Left ventricle myocardium inferior (tissue), 1 donor: ENCODE measurements around the gene ARHGEF4. TPM values are rescaled to one million over a fixed set of nuclear protein-coding genes. Genes with fewer than 3 reads are reported as not detected.

Source experiments
- DNase-seq: peaks from one replicate; pipeline ENCODE4 v3.0.0-alpha.2; 2020
- H3K27ac ChIP-seq: fragments of 200-600 bp; replicated peaks from 2 replicates; pipeline ENCODE4 v1.8.0; 2021
- H3K27me3 ChIP-seq: fragments of 200-600 bp; 2 replicates; pipeline ENCODE4 v1.8.0; 2021; ENCODE audit warnings: low read depth
- H3K36me3 ChIP-seq: fragments of 200-600 bp; 2 replicates; pipeline ENCODE4 v1.8.0; 2021
- H3K4me1 ChIP-seq: fragments of 200-600 bp; 2 replicates; pipeline ENCODE4 v1.8.0; 2021
- H3K4me3 ChIP-seq: fragments of 200-600 bp; 2 replicates; pipeline ENCODE4 v1.8.0; 2021; ENCODE audit warnings: mild to moderate bottlenecking, moderate library complexity
- H3K9me3 ChIP-seq: fragments of 200-600 bp; replicated peaks from 2 replicates; pipeline ENCODE4 v1.8.0; 2021
- CTCF ChIP-seq: fragments of 200-600 bp; IDR thresholded peaks from 2 replicates; pipeline ENCODE4 v1.8.0; 2021; ENCODE audit warnings: antibody characterized with exemption, mild to moderate bottlenecking, borderline replicate concordance
- intact Hi-C: fragments of 100-400 bp; cut with micrococcal nuclease; formaldehyde crosslinking; loops from one replicate; pipeline ENCODE4 v1.11.0; 2022
- total RNA-seq: library from RNA; stranded (reverse); fragmentation: NEBNext Ultra II Directional; extraction: Animal tissue kit (Norgen Biotek cat#: 25700); gene quantifications from one replicate; pipeline ENCODE4 v1.2.1, GENCODE V29; 2021
- donor health status: DM: no; HTN: yes; CAD: no; lungs with severe emphysema.

ARHGEF4 gene
- total RNA-seq, 1 donor from 2014 or later: 5.3 TPM

- peaks cover under 1% of the 10 kb centered on the region for H3K9me3 ChIP-seq
- no peak overlapping the region for H3K4me3 ChIP-seq
- peak; percentile 25 for DNase-seq
- H3K27me3 ChIP-seq: peaks cover 4% of the 10 kb centered on the region
- H3K4me1 ChIP-seq: no peaks in the 10 kb centered on the region
- no peaks in the 10 kb centered on the region for H3K36me3 ChIP-seq
- intact Hi-C loops: no loop called here
- TF ChIP-seq CTCF: no peak
- H3K27ac ChIP-seq: peak overlapping the region; percentile 46
These were observed 14.3 kb downstream of the ARHGEF4 start for GRCh38 chr2:130850788-130851623.

DNA sequence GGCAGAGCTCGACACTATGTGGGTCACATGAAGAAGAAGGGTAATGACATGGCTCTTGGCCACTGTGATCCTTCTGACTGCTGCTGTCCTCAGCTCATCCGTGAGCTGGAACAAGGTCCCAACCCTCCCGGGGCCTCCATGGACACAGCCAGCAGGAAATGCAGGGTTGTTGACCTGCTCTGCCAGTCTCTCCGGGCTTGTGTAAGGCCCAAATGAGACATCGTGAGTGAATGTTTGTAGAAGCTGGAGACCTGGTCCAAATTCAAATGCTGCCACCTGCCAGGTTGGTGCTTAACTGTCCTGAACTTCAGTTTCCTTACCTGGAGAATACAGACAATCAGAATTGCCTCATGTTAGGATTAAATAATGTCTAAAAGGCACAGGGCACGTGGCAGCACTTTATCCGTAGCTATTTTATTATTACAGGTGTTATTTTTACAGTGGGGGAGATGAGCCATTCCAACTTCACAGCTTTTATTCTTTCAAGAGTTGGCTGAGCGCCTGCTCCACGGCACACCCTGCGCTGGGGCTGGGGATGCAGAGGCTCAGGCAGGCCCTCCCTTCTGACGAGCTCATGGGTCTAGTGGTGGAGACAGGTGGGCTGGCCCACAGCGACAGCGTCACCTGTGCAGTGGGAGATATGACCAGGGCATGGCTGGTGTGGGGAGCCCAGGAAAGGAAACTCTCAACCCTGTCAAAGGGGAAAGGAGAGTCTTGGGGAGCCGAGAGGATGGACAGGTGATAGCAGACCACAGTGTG is 15.1 kb downstream of the ARHGEF4 start:
- intact Hi-C loops: no loop called here
- H3K36me3 ChIP-seq: no peaks in the 10 kb centered on the region
- peaks cover 4% of the 10 kb centered on the region for H3K9me3 ChIP-seq
- no peaks in the 10 kb centered on the region for H3K4me1 ChIP-seq
- H3K27me3 ChIP-seq: peaks cover 4% of the 10 kb centered on the region
- H3K27ac ChIP-seq: peak overlapping the region; percentile 27
- H3K4me3 ChIP-seq: no peak overlapping the region
- no peak for DNase-seq
- TF ChIP-seq CTCF: no peak

GRCh38 chr2:130852521-130853115 is 15.9 kb downstream of the ARHGEF4 start:
- Histone ChIP-seq H3K27me3 (peaks cover 4% of the 10 kb centered on the region), H3K4me1 (no peaks in the 10 kb centered on the region), H3K4me3 (no peak overlapping the region), H3K36me3 (no peaks in the 10 kb centered on the region), H3K9me3 (peaks cover 4% of the 10 kb centered on the region), H3K27ac (no peak overlapping the region)
- no peak for DNase-seq
- intact Hi-C loops: no loop called here
- no peak for TF ChIP-seq CTCF

GRCh38 chr2:130853391-130853790 is 16.7 kb downstream of the ARHGEF4 start:
- intact Hi-C loops: no loop called here
- Histone ChIP-seq H3K36me3 (no peaks in the 10 kb centered on the region), H3K27ac (no peak overlapping the region), H3K9me3 (peaks cover 4% of the 10 kb centered on the region), H3K4me1 (no peaks in the 10 kb centered on the region), H3K4me3 (no peak overlapping the region), H3K27me3 (peaks cover 4% of the 10 kb centered on the region)
- no peak for TF ChIP-seq CTCF
- DNase-seq: no peak

DNA sequence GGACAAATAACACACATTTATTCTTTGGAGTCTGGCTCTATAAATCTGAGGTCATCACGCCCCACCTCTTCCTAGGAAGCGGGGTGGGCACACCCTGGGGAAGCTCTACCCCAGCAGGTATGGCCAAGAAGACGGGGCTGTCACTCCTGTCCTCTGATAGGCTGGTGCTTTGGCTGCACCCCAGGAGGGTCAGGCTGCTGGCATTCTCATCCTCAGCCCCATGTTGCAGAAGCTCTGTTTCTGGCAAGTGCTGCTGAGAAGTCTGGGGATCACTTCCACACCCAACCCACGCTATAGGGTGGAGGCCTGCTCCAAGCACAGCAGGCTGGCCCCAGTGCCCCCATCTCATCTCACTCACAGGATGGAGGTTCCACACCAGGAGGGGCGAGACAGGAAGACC is 17.6 kb downstream of the ARHGEF4 start:
- Histone ChIP-seq H3K4me3 (no peak overlapping the region), H3K9me3 (peaks cover 4% of the 10 kb centered on the region), H3K27ac (no peak overlapping the region), H3K4me1 (no peaks in the 10 kb centered on the region), H3K27me3 (peaks cover 4% of the 10 kb centered on the region), H3K36me3 (no peaks in the 10 kb centered on the region)
- no peak for TF ChIP-seq CTCF
- intact Hi-C loops: no loop called here
- no peak for DNase-seq
